NOMO-1 (cell line): ENCODE data around the gene SFR1.

ENCODE experiments used
- DNase-seq, 2 experiments: peaks; one replicate each; lab custom pipeline; 2025; ENCODE audit not compliant: unreplicated experiment in 2 of 2; lab: John Stamatoyannopoulos, UW

SFR1 gene

GRCh38 chr10:104104418-104104817 is 17.6 kb upstream of the SFR1 start:
- no peak for DNase-seq

- no peak for DNase-seq
Observed at GRCh38 chr10:104104926-104105325, 17.0 kb upstream of the SFR1 start.

- DNase-seq = no peak
Observed at GRCh38 chr10:104109908-104110662, 11.9 kb upstream of the SFR1 start.

GRCh38 chr10:104113376-104113956 is 8.5 kb upstream of the SFR1 start:
- peak in 1 of 2 experiments; percentile 14 for DNase-seq

- no peak for DNase-seq
Observed at GRCh38 chr10:104117839-104118323, 4.1 kb upstream of the SFR1 start.

GRCh38 chr10:104119996-104120395 is 2.0 kb upstream of the SFR1 start:
- no peak for DNase-seq

GRCh38 chr10:104120512-104120902 is 1.5 kb upstream of the SFR1 start:
- no peak for DNase-seq

GRCh38 chr10:104120903-104121484 is 977 bp upstream of the SFR1 start:
- DNase-seq = peak; percentile 63 to 71

- DNase-seq = peak in 1 of 2 experiments; percentile 23
Observed at GRCh38 chr10:104122225-104123107, 495 bp downstream of the SFR1 start.

- no peak for DNase-seq
Observed at GRCh38 chr10:104123397-104123796, 1.4 kb downstream of the SFR1 start.

- DNase-seq = no peak
Observed at GRCh38 chr10:104127411-104127810, 5.4 kb downstream of the SFR1 start.

GRCh38 chr10:104128214-104128613 is 6.2 kb downstream of the SFR1 start:
- no peak for DNase-seq

- DNase-seq = no peak
Observed at GRCh38 chr10:104130041-104130440, 8.1 kb downstream of the SFR1 start.

GRCh38 chr10:104138131-104138530 is 16.2 kb downstream of the SFR1 start:
- no peak for DNase-seq

- DNase-seq = peak; percentile 1 to 17
Observed at GRCh38 chr10:104139221-104139620, 17.2 kb downstream of the SFR1 start.

- no peak for DNase-seq
Observed at GRCh38 chr10:104142081-104142480, 20.1 kb downstream of the SFR1 start.

GRCh38 chr10:104143829-104144228 is 21.9 kb downstream of the SFR1 start:
- no peak for DNase-seq

GRCh38 chr10:104144931-104145330 is 23.0 kb downstream of the SFR1 start:
- DNase-seq = peak; percentile 1 to 40

GRCh38 chr10:104146882-104147281 is 24.9 kb downstream of the SFR1 start:
- no peak for DNase-seq

GRCh38 chr10:104150139-104150538 is 28.2 kb downstream of the SFR1 start:
- no peak for DNase-seq

GRCh38 chr10:104151737-104152136 is 29.8 kb downstream of the SFR1 start:
- no peak for DNase-seq
